Endothelial cell (in vitro differentiated cells): ENCODE data around the gene ITIH5. TPM values are rescaled to one million over a fixed set of nuclear protein-coding genes. Genes with fewer than 3 reads are reported as not detected.

Experiments used
- DNase-seq: peaks from one replicate; pipeline ENCODE4 v3.0.0; 2021; ENCODE audit warnings: low spot score
- H3K27ac Mint-ChIP-seq: one replicate; pipeline ENCODE4 v1.8.0; 2021; ENCODE audit warnings: mixed read lengths, inconsistent platforms; ENCODE audit not compliant: unreplicated experiment
- H3K27me3 Mint-ChIP-seq: one replicate; pipeline ENCODE4 v1.8.0; 2021; ENCODE audit warnings: mild to moderate bottlenecking, moderate library complexity, mixed read lengths, inconsistent platforms; ENCODE audit not compliant: unreplicated experiment
- H3K36me3 Mint-ChIP-seq: one replicate; pipeline ENCODE4 v1.8.0; 2021; ENCODE audit warnings: mild to moderate bottlenecking, low read depth, mixed read lengths, inconsistent platforms; ENCODE audit not compliant: unreplicated experiment
- H3K4me1 Mint-ChIP-seq: one replicate; pipeline ENCODE4 v1.8.0; 2021; ENCODE audit warnings: mild to moderate bottlenecking, mixed read lengths, inconsistent platforms; ENCODE audit not compliant: unreplicated experiment
- H3K4me3 Mint-ChIP-seq: one replicate; pipeline ENCODE4 v1.8.0; 2021; ENCODE audit warnings: mild to moderate bottlenecking, mixed read lengths, inconsistent platforms; ENCODE audit not compliant: unreplicated experiment
- H3K9me3 Mint-ChIP-seq: one replicate; pipeline ENCODE4 v1.8.0; 2021; ENCODE audit warnings: mixed read lengths, inconsistent platforms; ENCODE audit not compliant: unreplicated experiment
- CTCF ChIP-seq: fragments of 200-600 bp; sonication (generic); IDR thresholded peaks from one replicate; pipeline ENCODE4 v1.5.0; 2021; ENCODE audit warnings: antibody characterized with exemption; ENCODE audit not compliant: unreplicated experiment
- total RNA-seq: library from RNA; stranded (reverse); fragmentation: NEBNext Ultra II Directional; extraction: Animal tissue kit (Norgen Biotek cat#: 25700); gene quantifications from one replicate; pipeline ENCODE4 v1.2.1, GENCODE V29; 2021; ENCODE audit not compliant: unreplicated experiment

Gene ITIH5
- total RNA-seq, 1 donor from 2014 or later, result 0.36 TPM

DNA sequence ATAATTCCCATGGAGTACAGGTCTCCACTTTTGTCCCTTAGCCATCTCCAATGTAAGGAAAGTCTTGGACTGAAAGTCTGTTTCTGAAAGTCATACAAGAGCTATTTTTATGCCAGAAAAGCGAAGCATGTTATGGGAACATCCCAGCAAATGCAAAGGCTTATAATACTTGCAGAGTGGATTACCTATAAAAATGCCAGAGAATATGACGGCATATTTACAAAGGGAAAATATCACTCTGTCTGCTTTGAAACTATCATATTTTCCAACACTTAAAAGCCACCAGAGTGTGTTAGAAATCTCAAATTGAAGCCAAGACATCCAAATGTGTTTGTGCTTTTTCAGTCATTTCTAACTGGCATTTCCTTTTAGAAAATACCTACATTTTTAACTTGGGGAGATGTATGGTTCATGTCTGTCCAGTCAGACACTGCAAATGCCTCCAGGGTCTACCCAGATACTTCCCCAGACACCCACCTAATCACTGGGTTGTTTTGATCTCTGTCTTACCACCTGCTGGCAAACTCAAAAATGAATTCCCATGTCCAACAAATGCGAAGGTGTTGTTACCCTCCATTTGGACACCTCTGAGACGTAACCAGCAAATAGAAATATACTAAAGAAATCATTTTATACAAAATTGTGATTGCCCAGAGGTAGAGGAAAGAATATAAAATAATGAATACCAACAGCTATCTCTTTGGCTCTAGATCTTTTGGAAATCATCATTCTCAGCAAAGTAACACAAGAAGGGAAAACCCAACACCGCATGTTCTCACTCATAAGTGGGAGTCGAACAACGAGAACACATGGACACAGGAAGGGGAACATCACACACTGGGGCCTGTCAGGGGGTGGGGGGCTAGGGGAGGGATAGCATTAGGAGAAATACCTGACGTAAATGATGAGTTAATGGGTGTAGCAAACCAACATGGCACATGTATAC is 37.6 kb upstream of the ITIH5 start:
- Mint-ChIP-seq H3K9me3 (no peaks in the 10 kb centered on the region), H3K27me3 (no peaks in the 10 kb centered on the region), H3K36me3 (no peaks in the 10 kb centered on the region), H3K27ac (no peak overlapping the region), H3K4me1 (peaks cover 9% of the 10 kb centered on the region), H3K4me3 (no peak overlapping the region)
- no peak for DNase-seq
- TF ChIP-seq CTCF, result no peak

GRCh38 chr10:7703140-7703539 is 36.4 kb upstream of the ITIH5 start, which contains the start of gene ITIH2:
Gene ITIH2 (plus strand): TSS chr10:7703316. CDS start chr10:7703435, 119 bp downstream.
- H3K36me3 Mint-ChIP-seq, result no peaks in the 10 kb centered on the region
- TF ChIP-seq CTCF, result no peak
- no peaks in the 10 kb centered on the region for H3K9me3 Mint-ChIP-seq
- H3K27ac Mint-ChIP-seq, result no peak within 1 kb of the TSS
- H3K27me3 Mint-ChIP-seq, result no peaks in the 10 kb centered on the region
- no peak for DNase-seq
- H3K4me1 Mint-ChIP-seq, result peaks cover 9% of the 10 kb centered on the region
- H3K4me3 Mint-ChIP-seq, result no peak within 1 kb of the TSS

DNA sequence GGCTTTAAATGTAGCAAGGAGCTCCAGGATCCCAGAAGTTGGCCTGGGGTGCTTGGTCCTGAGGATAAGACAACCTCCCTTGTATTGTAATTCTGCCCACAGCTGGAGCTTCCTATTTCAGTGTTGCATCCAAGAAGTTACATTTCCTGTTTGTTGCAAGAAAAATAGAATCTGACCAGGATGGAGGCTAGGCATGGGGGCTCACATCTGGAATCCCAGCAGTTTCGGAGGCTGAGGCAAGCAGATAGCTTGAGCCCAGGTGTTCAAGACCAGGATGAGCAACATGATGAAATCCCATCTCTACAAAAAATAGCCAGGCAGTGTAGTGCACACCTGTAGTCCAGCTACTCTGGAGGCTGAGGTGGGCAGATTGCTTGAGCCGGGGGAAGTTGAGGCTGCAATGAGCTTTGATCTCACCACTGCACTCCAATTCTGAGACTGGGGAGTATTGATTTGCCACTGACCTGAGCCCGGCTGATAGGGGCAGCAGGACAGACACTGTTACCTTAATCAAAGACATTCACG is 35.6 kb upstream of the ITIH5 start:
- no peak overlapping the region for H3K27ac Mint-ChIP-seq
- H3K27me3 Mint-ChIP-seq, result no peaks in the 10 kb centered on the region
- H3K36me3 Mint-ChIP-seq, result no peaks in the 10 kb centered on the region
- H3K9me3 Mint-ChIP-seq, result no peaks in the 10 kb centered on the region
- no peak for TF ChIP-seq CTCF
- H3K4me1 Mint-ChIP-seq, result peaks cover 9% of the 10 kb centered on the region
- no peak overlapping the region for H3K4me3 Mint-ChIP-seq
- DNase-seq, result no peak

GRCh38 chr10:7701158-7701742 is 34.5 kb upstream of the ITIH5 start:
- peaks cover 9% of the 10 kb centered on the region for H3K4me1 Mint-ChIP-seq
- TF ChIP-seq CTCF, result no peak
- no peaks in the 10 kb centered on the region for H3K9me3 Mint-ChIP-seq
- no peak for DNase-seq
- no peak overlapping the region for H3K4me3 Mint-ChIP-seq
- H3K27ac Mint-ChIP-seq, result no peak overlapping the region
- H3K36me3 Mint-ChIP-seq, result no peaks in the 10 kb centered on the region
- no peaks in the 10 kb centered on the region for H3K27me3 Mint-ChIP-seq
